DMS79 treated with DMSO at 0.1 percent for 48 hours (cell line): ENCODE data around the gene SERPINE2.
"Not testable (repeated sequence)": the region's sequence is repeated elsewhere in the genome, so short reads cannot be mapped to it uniquely, and the experiment has no call there.

Source experiments
- DNase-seq: peaks from one replicate; lab custom pipeline; 2025; lab: John Stamatoyannopoulos, UW

The SERPINE2 gene

DNA sequence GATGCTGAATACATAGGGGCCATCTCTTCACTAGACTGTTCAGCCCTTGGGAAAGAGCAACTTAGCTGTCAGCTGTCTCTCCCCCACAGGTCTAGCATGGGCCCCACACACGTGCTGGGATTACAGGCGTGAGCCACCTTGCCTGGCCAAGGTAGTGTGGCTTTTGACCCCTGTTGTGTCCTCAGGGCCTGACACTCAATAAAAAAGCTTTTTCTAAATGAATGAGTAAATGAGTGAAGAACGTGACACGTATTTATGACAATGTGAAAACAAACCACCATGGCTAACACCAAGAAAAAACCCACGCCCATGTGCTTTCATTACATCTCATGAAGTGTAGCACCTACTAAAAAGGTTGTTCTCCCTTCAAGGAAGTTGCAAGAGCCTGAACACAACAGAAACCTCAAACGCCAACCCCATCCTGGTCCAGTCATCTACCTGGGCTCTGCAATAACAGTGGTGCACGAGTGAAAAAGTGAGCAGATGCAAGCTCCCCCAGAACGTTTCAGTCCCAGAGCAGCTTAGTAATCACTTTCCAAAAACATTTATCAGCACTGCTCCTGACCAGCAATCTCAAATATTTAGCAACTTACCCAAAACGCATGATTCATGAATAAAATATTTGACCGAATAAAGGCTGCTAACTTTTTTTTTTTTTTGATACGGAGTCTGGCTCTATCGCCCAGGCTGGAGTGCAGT lies 97.4 kb downstream of the SERPINE2 start:
- no peak for DNase-seq

DNA sequence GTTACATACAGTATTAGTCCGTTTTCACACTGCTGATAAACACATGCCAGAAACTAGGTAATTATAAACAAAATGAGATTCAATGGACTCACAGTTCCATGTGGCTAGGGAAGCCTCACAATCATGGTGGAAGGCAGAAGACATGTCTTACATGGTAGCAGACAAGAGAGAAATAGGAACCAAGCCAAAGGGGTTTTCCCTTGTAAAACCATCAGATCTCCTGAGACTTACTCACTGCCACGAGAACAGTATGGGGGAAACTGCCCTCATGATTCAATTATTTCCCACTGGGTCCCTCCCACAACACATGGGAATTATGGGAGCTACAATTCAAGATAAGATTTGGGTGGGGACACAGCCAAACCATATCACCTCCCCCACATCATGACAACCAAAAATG lies 99.6 kb downstream of the SERPINE2 start:
- not testable (repeated sequence) for DNase-seq

DNA sequence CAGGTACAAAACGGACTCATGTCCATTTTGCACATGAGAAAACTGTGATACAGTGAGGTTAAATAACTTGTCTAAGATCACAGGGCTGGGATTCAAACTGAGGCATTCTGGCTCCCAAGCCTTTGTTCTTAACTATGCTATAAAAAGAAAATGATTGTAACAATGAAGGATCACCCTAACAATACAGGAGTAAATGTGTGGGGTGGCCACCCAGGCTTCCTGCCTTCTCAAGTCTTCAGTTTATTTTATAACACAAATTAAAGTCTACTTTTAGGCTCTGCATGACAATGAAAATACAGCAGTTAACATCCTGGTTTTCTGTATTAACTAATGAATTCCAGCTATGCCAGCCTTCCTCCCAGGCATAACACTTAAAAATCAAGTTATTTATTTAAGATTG lies 101.6 kb downstream of the SERPINE2 start:
- no peak for DNase-seq

DNA sequence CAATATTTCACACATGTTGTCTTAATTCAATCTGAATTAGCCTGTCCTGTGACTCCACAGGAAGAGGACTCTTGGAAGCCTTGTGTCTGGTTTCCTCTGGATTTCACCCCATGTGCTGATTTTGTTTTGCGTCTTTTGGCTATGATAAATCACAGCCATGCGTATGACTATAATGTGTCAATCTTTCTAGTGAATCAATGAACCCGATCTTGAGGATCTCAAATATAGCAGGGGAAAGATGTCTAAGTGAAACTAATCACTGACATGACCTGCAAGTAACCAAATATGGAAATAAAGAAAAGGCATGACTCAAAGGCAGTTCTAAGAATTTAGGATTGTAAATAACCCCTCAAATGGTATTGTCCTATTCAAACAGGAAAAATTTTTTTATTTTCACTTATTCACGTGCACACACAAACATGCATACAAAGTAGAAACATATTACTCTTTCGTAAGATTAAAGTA lies 102.2 kb downstream of the SERPINE2 start:
- DNase-seq = no peak

DNA sequence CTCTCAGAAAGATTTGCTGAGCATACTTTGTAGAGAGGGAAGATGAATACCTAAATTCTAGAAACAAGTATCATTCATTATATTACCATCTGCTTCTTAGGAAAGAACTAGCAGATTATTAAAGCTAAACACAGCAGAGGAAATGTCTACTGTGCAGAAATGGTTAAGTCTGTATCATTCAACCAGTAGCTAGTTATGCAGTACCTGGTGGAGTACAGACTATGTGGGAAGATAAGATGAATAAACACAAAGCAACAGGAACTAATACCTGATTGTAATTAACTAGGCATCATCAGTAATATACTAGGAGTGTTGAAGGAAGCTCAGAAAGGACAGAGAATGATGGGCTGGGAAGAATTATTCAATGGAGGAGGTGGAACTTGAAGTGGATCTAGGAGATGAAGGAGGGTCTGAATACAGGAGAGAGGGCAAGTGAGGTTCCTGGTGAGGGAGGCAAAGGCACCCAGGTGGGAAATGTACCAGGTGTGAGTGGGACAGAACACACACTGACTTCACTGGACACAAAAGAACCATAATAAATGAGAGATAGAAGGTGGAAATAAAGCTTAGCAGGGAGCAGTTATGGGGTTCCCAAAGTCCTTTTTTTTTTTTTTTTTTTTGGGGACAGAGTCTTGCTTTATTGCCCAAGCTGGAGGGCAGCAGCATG lies 103.5 kb downstream of the SERPINE2 start:
- DNase-seq = no peak

DNA sequence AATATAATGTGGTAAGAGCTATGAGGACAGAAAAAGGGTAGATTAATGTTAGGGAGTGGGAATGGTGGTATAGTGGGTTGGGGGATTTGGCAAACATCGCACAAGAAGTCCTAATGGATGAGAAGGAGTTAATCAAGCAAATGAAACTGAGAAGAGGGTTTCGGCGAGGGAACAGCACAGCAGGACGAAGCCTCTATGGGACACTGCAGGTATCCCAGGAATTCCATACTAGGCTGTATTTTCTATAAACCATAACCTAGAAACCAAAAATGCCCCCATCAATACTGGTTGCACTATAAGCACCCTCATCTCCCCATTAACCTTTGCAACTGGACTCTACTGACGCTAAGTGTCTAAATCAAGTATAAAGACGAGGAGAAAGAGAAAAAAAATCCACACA lies 104.2 kb downstream of the SERPINE2 start:
- DNase-seq = no peak

DNA sequence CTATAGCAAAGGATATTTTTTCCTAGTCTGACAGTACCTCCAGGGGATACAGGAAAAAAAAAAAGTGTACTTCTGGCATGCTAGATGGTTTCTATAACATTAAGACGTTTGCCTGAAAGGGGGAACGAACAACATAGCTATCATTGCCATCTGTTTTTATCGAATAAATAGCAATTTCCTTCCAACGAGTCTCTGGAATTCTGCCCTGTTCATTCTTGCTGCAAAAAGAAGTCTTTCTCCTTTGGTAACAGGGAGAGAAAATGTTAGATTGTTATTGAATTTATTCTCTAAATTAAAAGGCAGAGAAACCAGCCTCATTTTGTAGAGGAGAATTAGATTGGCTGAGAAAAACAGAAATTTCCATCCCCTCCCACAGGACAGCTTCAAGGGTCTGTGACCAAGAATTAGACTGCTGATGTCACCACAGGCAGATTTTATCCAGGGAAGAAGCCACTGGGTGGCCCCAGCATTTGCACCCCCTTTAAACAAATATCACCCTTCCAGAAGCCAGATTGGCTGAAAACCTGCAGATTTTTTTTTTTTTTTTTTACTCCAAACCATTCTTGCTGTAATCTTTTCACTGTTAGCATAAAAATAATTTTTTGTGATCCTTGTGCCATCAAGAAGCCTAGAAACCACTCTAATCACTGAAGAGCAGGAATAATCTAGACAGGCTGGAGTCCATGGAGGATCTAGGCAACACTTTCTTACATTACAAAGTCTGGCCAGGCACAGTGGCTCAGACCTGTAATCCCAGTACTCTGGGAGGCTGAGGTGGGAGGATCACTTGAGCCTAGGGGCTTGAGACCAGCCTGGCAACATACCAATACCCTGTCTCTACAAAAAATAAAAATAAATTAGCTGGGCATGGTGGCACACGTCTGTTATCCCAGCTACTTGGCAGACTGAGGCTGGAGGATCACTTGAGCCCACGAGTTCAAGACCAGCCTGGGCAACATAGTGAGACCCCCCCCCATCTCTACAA lies 106.0 kb downstream of the SERPINE2 start:
- DNase-seq = no peak

DNA sequence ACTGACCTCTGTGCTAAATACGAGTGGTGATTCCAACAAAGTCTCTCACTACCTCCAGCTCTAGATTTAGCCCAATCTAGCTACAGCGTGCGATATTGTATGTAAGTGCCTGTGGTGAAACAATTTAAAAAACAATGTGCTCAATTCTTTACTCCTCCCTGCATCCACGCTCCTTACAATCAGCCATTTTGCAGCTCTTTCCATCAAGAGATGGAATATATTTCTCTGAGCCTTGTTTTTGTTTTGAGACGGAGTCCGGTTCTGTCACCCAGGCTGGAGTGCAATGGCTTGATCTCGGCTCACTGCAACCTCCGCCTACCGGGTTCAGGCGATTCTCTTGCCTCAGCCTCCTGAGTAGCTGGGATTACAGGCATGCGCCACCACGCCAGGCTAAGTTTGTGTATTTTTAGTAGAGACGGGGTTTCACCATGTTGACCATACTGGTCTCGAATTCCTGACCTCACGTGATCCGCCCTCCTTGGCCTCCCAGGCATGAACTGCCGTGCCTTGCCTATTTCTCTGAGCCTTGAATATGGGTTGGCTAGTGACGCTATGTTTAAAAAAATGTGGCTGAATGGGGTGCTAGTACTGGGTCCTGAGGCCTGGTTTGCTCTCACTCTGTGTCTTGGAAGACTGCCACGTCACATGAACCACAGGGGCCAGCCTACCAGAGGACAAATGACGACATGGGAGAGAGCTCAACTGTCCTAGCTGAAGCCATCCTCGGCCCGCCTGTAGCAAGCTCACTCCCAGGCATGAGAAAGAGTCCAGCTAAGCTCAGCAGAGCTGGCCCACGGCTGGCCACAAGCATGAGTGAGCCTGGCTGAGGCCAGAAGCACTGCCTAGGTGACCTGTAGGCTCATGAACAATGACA lies 108.7 kb downstream of the SERPINE2 start:
- DNase-seq = no peak

DNA sequence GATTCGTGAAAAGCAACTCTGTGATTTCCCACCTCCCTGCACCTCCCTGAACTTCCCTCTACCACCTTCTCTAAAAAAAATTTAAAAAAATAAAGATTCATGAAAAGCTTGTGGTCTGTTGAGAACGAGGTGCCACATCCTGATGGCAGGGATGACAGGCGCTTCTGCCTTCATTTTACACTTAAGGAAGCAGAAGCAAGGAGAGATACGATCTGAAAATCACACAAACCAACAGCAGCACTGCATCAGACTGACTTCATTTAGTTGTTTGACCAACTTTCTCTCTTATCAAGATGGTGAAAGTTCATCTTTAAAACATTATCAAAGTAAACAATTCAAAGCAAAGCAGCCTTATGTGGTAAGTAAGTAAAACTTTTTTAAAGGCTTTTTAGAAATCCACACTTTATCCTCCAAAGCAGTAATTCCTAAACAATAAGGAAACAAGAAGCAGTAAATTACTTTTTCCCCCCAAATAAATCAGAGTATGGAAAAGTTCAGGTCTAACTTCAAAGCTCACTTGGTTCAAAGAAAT lies 109.4 kb downstream of the SERPINE2 start:
- DNase-seq = no peak

DNA sequence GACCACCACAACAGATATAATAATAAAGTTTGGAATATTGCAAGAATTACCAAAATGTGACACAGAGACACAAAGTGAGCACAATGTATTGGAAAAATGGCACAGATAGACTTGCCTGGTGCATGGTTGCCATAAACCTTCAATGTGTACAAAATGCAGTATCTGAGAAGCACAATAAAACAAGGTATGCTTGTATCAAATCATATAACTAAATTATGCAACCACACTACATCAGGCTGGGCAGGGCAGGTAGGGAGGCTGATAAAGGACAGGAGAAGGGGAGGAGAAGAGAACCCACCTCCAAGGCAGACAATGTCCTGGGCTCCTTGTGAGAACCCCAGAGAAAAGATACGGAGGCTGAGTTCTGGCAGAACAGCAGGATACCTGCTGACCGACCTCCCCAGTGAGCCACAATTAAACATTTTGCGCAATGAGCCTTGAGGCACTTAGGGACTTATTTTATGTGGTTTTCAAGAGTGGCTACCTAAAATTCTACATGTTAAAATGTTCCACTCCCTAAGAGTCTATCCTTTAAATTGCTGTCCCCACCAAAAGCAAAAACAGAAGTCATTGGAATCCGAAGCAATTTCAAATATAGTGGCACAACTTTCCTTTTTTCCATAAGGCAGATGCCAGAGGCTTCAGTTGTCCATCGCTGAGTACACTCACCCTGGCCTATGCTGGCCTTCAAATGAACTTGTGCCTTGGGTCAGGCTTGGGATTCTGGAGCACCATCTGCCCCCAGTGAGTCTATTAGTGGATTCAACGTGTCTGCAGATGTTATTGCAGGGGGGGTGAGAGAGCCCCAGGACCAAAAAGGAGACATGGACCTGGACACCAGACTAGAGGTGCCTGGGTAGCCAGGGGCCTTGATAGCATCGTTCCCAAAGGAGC lies 110.7 kb downstream of the SERPINE2 start:
- no peak for DNase-seq

DNA sequence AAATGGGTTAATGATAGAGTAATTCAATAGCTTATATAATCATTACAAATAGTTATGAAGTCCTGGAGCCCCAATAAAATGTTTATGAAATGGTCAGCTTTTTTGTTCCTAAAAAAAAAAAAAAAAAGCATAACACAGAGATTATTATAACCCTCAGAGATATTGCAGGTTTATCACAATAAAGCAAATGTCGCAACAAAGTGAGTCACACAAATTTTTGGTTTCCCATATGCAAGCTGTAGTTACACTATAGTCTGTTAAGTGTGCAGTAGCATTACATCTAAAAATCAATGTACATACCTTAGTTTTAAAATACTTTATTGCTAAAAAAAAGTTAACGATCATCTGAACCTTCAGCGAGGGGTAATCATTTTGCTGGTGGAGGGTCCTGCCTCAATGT lies 114.0 kb downstream of the SERPINE2 start:
- no peak for DNase-seq
